ENCODE data around the gene MYL12B.

GRCh38 chr18:3223356-3223755 is 38.6 kb upstream of the MYL12B start:
- TF ChIP-seq POLR2A (IDR thresholded peaks at IDR 0.05) (no peak), CTCF (IDR thresholded peaks at IDR 0.05) (no peak)

Data from right lobe of liver (tissue), 4 donors.